Activated B cell treated with CpG ODN at 0.5 μM for 24 hours (primary cell): ENCODE results near the gene NME1. TPM values are rescaled to one million over a fixed set of nuclear protein-coding genes. Genes with fewer than 3 reads are reported as not detected.

Experiments
- ATAC-seq: fragments of 200-7000 bp; cut with Tn5 transposase; one replicate; pipeline ENCODE4 v1.10.0; 2021; ENCODE audit warnings: low read depth, mild to moderate bottlenecking, moderate library complexity
- CTCF ChIA-PET: fragments of 350-600 bp; sonication (Branson Sonifier 250); formaldehyde crosslinking; loops from one replicate; lab custom pipeline; 2021; ENCODE audit warnings: antibody characterized with exemption; lab: Charles Lee
- POLR2A ChIA-PET: fragments of 350-600 bp; sonication (Branson Sonifier 250); formaldehyde crosslinking; loops from one replicate; lab custom pipeline; 2021; ENCODE audit warnings: antibody characterized with exemption; lab: Charles Lee
- DNase-seq: peaks from one replicate; pipeline ENCODE4 v3.0.0; 2022
- H3K27ac Mint-ChIP-seq: one replicate; pipeline ENCODE4 v1.8.0; 2020; ENCODE audit warnings: mixed read lengths
- H3K27me3 Mint-ChIP-seq: one replicate; pipeline ENCODE4 v1.8.0; 2021; ENCODE audit warnings: mixed read lengths
- H3K36me3 Mint-ChIP-seq: one replicate; pipeline ENCODE4 v1.8.0; 2021; ENCODE audit warnings: low read depth, mixed read lengths
- H3K4me1 Mint-ChIP-seq: one replicate; pipeline ENCODE4 v1.8.0; 2021; ENCODE audit warnings: mixed read lengths
- H3K4me3 Mint-ChIP-seq: one replicate; pipeline ENCODE4 v1.8.0; 2020; ENCODE audit warnings: mild to moderate bottlenecking, mixed read lengths
- H3K9me3 Mint-ChIP-seq: one replicate; pipeline ENCODE4 v1.8.0; 2020; ENCODE audit warnings: mixed read lengths
- CTCF ChIP-seq: fragments of 200-600 bp; IDR thresholded peaks from one replicate; pipeline ENCODE4 v1.8.0; 2022; ENCODE audit warnings: antibody characterized with exemption, mild to moderate bottlenecking
- intact Hi-C: fragments of 100-400 bp; cut with micrococcal nuclease; formaldehyde crosslinking; loops from one replicate; pipeline ENCODE4 v1.15.1; 2024
- total RNA-seq: library from RNA; stranded (reverse); gene quantifications from 2 replicates; pipeline ENCODE4 v1.2.3, GENCODE V29; 2022

The NME1 gene
- total RNA-seq, 1 donor from 2014 or later: 130 TPM

GRCh38 chr17:51189628-51190027 lies 36.3 kb downstream of the NME1 start:
- no peak for ATAC-seq
- no peak for DNase-seq
- intact Hi-C loops: no loop called here
- ChIA-PET CTCF (no interaction called here), POLR2A (interaction anchor here (0.6 kb wide), 1 partner anchor 13 kb away, joined by 8 read pairs; no protein-coding TSS in a partner anchor)
- TF ChIP-seq CTCF: no peak
- no peaks in the 10 kb centered on the region for H3K9me3 Mint-ChIP-seq
- H3K36me3 Mint-ChIP-seq: peaks cover 67% of the 10 kb centered on the region
- H3K4me1 Mint-ChIP-seq: no peaks in the 10 kb centered on the region
- no peaks in the 10 kb centered on the region for H3K27me3 Mint-ChIP-seq
- H3K4me3 Mint-ChIP-seq: no peak overlapping the region
- no peak overlapping the region for H3K27ac Mint-ChIP-seq

- peaks cover 57% of the 10 kb centered on the region for H3K36me3 Mint-ChIP-seq
- no peaks in the 10 kb centered on the region for H3K27me3 Mint-ChIP-seq
- ATAC-seq: no peak
- no peak for DNase-seq
- ChIA-PET CTCF (no interaction called here), POLR2A (no interaction called here)
- H3K27ac Mint-ChIP-seq: no peak overlapping the region
- H3K4me1 Mint-ChIP-seq: no peaks in the 10 kb centered on the region
- no peak overlapping the region for H3K4me3 Mint-ChIP-seq
- H3K9me3 Mint-ChIP-seq: no peaks in the 10 kb centered on the region
- no peak for TF ChIP-seq CTCF
- intact Hi-C loops: no loop called here
These were observed 38.5 kb downstream of the NME1 start for GRCh38 chr17:51191895-51192294.

- ChIA-PET POLR2A (no interaction called here), CTCF (no interaction called here)
- Mint-ChIP-seq H3K27ac (no peak overlapping the region), H3K9me3 (no peaks in the 10 kb centered on the region), H3K36me3 (peaks cover 66% of the 10 kb centered on the region), H3K4me3 (no peak overlapping the region), H3K4me1 (no peaks in the 10 kb centered on the region), H3K27me3 (no peaks in the 10 kb centered on the region)
- TF ChIP-seq CTCF: no peak
- ATAC-seq (no peak), DNase-seq (no peak)
- intact Hi-C loops: no loop called here
These were observed 44.4 kb downstream of the NME1 start for GRCh38 chr17:51197754-51198153.

GRCh38 chr17:51200295-51200694 lies 46.9 kb downstream of the NME1 start:
- ATAC-seq (no peak), DNase-seq (no peak)
- no peaks in the 10 kb centered on the region for H3K9me3 Mint-ChIP-seq
- H3K36me3 Mint-ChIP-seq: peaks cover 67% of the 10 kb centered on the region
- no peaks in the 10 kb centered on the region for H3K27me3 Mint-ChIP-seq
- intact Hi-C loops: no loop called here
- TF ChIP-seq CTCF: no peak
- H3K27ac Mint-ChIP-seq: no peak overlapping the region
- no peaks in the 10 kb centered on the region for H3K4me1 Mint-ChIP-seq
- no peak overlapping the region for H3K4me3 Mint-ChIP-seq
- POLR2A ChIA-PET: interaction anchor here (0.6 to 0.7 kb wide), 2 partner anchors 21 to 322 kb away, joined by 3 to 7 read pairs; no protein-coding TSS in a partner anchor
- CTCF ChIA-PET: no interaction called here

- POLR2A ChIA-PET: interaction anchor here (0.7 kb wide), 1 partner anchor 322 kb away, joined by 7 read pairs; no protein-coding TSS in a partner anchor
- Mint-ChIP-seq H3K27ac (no peak overlapping the region), H3K27me3 (no peaks in the 10 kb centered on the region), H3K36me3 (peaks cover 66% of the 10 kb centered on the region), H3K9me3 (no peaks in the 10 kb centered on the region), H3K4me3 (no peak overlapping the region), H3K4me1 (no peaks in the 10 kb centered on the region)
- CTCF ChIA-PET: no interaction called here
- TF ChIP-seq CTCF: no peak
- DNase-seq (no peak), ATAC-seq (no peak)
- intact Hi-C loops: no loop called here
These were observed 47.5 kb downstream of the NME1 start for GRCh38 chr17:51200846-51201245.
